ENCODE measurements around the gene FURIN. TPM values are rescaled to one million over a fixed set of nuclear protein-coding genes. Genes with fewer than 3 reads are reported as not detected.
"Not testable (repeated sequence)": the region's sequence is repeated elsewhere in the genome, so short reads cannot be mapped to it uniquely, and the experiment has no call there.

The FURIN gene
- total RNA-seq, 2 donors from 2014 or later: 604 to 721 TPM

GRCh38 chr15:90892498-90893174 is 24.2 kb downstream of the FURIN start:
- ATAC-seq (replicated peaks in 1 of 2) (no peak), DNase-seq (no peak)
- no peaks in the 10 kb centered on the region for H3K9me3 Mint-ChIP-seq
- H3K4me3 Mint-ChIP-seq: no peak overlapping the region
- peaks cover 1% of the 10 kb centered on the region for H3K4me1 Mint-ChIP-seq (ENCODE audit: low read depth)
- H3K36me3 Mint-ChIP-seq (ENCODE audit: insufficient read depth in 2 of 2): peaks cover 12 to 16% of the 10 kb centered on the region in 2 donors
- H3K27me3 Mint-ChIP-seq (ENCODE audit: low read depth): no peaks in the 10 kb centered on the region
- peak overlapping the region; percentile 61 for H3K27ac Mint-ChIP-seq

- H3K4me1 Mint-ChIP-seq (ENCODE audit: low read depth): no peaks in the 10 kb centered on the region
- no peak overlapping the region for H3K4me3 Mint-ChIP-seq
- peak; percentile 2 to 15 for ATAC-seq (replicated peaks in 1 of 2)
- no peaks in the 10 kb centered on the region for H3K9me3 Mint-ChIP-seq
- H3K27me3 Mint-ChIP-seq (ENCODE audit: low read depth): no peaks in the 10 kb centered on the region
- no peak for DNase-seq
- H3K27ac Mint-ChIP-seq: no peak overlapping the region
- peaks cover 7 to 12% of the 10 kb centered on the region in 2 donors for H3K36me3 Mint-ChIP-seq (ENCODE audit: insufficient read depth in 2 of 2)
These were observed 25.0 kb downstream of the FURIN start for GRCh38 chr15:90893175-90894090.

- Mint-ChIP-seq H3K36me3 (ENCODE audit: insufficient read depth in 2 of 2) (peaks cover 6 to 10% of the 10 kb centered on the region in 2 donors), H3K9me3 (no peaks in the 10 kb centered on the region), H3K27me3 (ENCODE audit: low read depth) (no peaks in the 10 kb centered on the region), H3K4me3 (no peak overlapping the region), H3K4me1 (ENCODE audit: low read depth) (no peaks in the 10 kb centered on the region), H3K27ac (peak overlapping the region; percentile 52)
- ATAC-seq (replicated peaks in 1 of 2) (peak in 1 of 2 donors; percentile 0), DNase-seq (no peak)
These were observed 27.3 kb downstream of the FURIN start for GRCh38 chr15:90895571-90896117.

- not testable (repeated sequence) for H3K36me3 Mint-ChIP-seq (ENCODE audit: insufficient read depth in 2 of 2); DNase-seq; H3K9me3 Mint-ChIP-seq; ATAC-seq (replicated peaks in 1 of 2); H3K4me3 Mint-ChIP-seq; H3K27me3 Mint-ChIP-seq (ENCODE audit: low read depth)
- Mint-ChIP-seq H3K4me1 (ENCODE audit: low read depth) (peaks cover 12% of the 10 kb centered on the region), H3K27ac (peak overlapping the region; percentile 14)
These were observed 28.8 kb downstream of the FURIN start for GRCh38 chr15:90897131-90897655.

- Mint-ChIP-seq H3K9me3 (no peaks in the 10 kb centered on the region), H3K4me1 (ENCODE audit: low read depth) (peaks cover 30% of the 10 kb centered on the region), H3K4me3 (peak overlapping the region; percentile 85 to 88), H3K36me3 (ENCODE audit: insufficient read depth in 2 of 2) (peaks cover 4 to 13% of the 10 kb centered on the region in 2 donors), H3K27ac (peak overlapping the region; percentile 98), H3K27me3 (ENCODE audit: low read depth) (no peaks in the 10 kb centered on the region)
- DNase-seq (no peak), ATAC-seq (replicated peaks in 1 of 2) (no peak)
These were observed 33.0 kb downstream of the FURIN start for GRCh38 chr15:90901175-90902039.

GRCh38 chr15:90902040-90902839 is 33.9 kb downstream of the FURIN start:
- Mint-ChIP-seq H3K9me3 (no peaks in the 10 kb centered on the region), H3K36me3 (ENCODE audit: insufficient read depth in 2 of 2) (peaks cover 4 to 13% of the 10 kb centered on the region in 2 donors), H3K27ac (peak overlapping the region; percentile 98), H3K4me1 (ENCODE audit: low read depth) (peaks cover 30% of the 10 kb centered on the region), H3K4me3 (peak overlapping the region; percentile 85 to 88), H3K27me3 (ENCODE audit: low read depth) (no peaks in the 10 kb centered on the region)
- ATAC-seq (replicated peaks in 1 of 2): peak; percentile 78 to 79
- peak; percentile 79 to 83 for DNase-seq

- Mint-ChIP-seq H3K4me1 (ENCODE audit: low read depth) (peaks cover 30% of the 10 kb centered on the region), H3K36me3 (ENCODE audit: insufficient read depth in 2 of 2) (peaks cover 4 to 17% of the 10 kb centered on the region in 2 donors), H3K4me3 (peak within 1 kb of the TSS; percentile 89 to 96), H3K27ac (peak within 1 kb of the TSS; percentile 98), H3K9me3 (no peaks in the 10 kb centered on the region), H3K27me3 (ENCODE audit: low read depth) (no peaks in the 10 kb centered on the region)
- ATAC-seq (replicated peaks in 1 of 2) (peak; percentile 57 to 71), DNase-seq (peak; percentile 87 to 88)
These were observed 34.7 kb downstream of the FURIN start, which contains the start of gene MAN2A2 for GRCh38 chr15:90902840-90903732. Gene MAN2A2, plus strand, starts transcription at chr15:90903302. Its CDS starts 906 bp downstream, at chr15:90904208.

GRCh38 chr15:90903733-90904536 is 35.5 kb downstream of the FURIN start:
- H3K4me3 Mint-ChIP-seq: peak overlapping the region; percentile 89 to 96
- no peaks in the 10 kb centered on the region for H3K9me3 Mint-ChIP-seq
- peaks cover 30% of the 10 kb centered on the region for H3K4me1 Mint-ChIP-seq (ENCODE audit: low read depth)
- DNase-seq (peak in 1 of 2 donors; percentile 27), ATAC-seq (replicated peaks in 1 of 2) (no peak)
- H3K27ac Mint-ChIP-seq: peak overlapping the region; percentile 88
- peaks cover 4 to 19% of the 10 kb centered on the region in 2 donors for H3K36me3 Mint-ChIP-seq (ENCODE audit: insufficient read depth in 2 of 2)
- no peaks in the 10 kb centered on the region for H3K27me3 Mint-ChIP-seq (ENCODE audit: low read depth)

- Mint-ChIP-seq H3K27me3 (ENCODE audit: low read depth) (no peaks in the 10 kb centered on the region), H3K4me1 (ENCODE audit: low read depth) (peaks cover 30% of the 10 kb centered on the region), H3K4me3 (no peak overlapping the region), H3K9me3 (no peaks in the 10 kb centered on the region), H3K27ac (no peak overlapping the region), H3K36me3 (ENCODE audit: insufficient read depth in 2 of 2) (peaks cover 4 to 22% of the 10 kb centered on the region in 2 donors)
- DNase-seq: no peak
- ATAC-seq (replicated peaks in 1 of 2): no peak
These were observed 36.4 kb downstream of the FURIN start for GRCh38 chr15:90904746-90905145.
